Upper lobe of left lung (tissue), 6 donors: ENCODE data around the gene GMIP. TPM values are rescaled to one million over a fixed set of nuclear protein-coding genes. Genes with fewer than 3 reads are reported as not detected.

Experiments used
- ATAC-seq, 2 donors: fragments of 200-7000 bp; cut with Tn5 transposase; one replicate each; pipeline ENCODE4 v1.9.1; 2022; ENCODE audit warnings: mild to moderate bottlenecking in 2 of 2, moderate library complexity in 2 of 2; ENCODE audit not compliant: low FRiP score in 2 of 2
- DNase-seq, 2 donors: peaks; one replicate each; pipeline ENCODE4 v3.0.0-alpha.2; 2019 to 2020
- H3K27ac ChIP-seq, 4 donors: fragments of 200-600 bp; sonication (generic); one replicate each; pipeline ENCODE4 v1.5.1; 2016 to 2019
- H3K27me3 ChIP-seq, 4 donors: fragments of 200-600 bp; sonication (generic); one replicate each; pipeline ENCODE4 v1.5.1; 2017 to 2019
- H3K36me3 ChIP-seq, 4 donors: fragments of 200-600 bp; sonication (generic); one replicate each; pipeline ENCODE4 v1.5.1; 2016 to 2019
- H3K4me1 ChIP-seq, 4 donors: fragments of 200-600 bp; sonication (generic); one replicate each; pipeline ENCODE4 v1.5.1; 2018 to 2019
- H3K4me3 ChIP-seq, 4 donors: fragments of 200-600 bp; sonication (generic); one replicate each; pipeline ENCODE4 v1.5.1; 2017 to 2019; ENCODE audit warnings: mild to moderate bottlenecking in 2 of 4, moderate library complexity in 1 of 4
- H3K9me3 ChIP-seq, 4 donors: fragments of 200-600 bp; sonication (generic); one replicate each; pipeline ENCODE4 v1.5.1; 2018 to 2019
- CTCF ChIP-seq, 6 experiments: fragments of 450-650 bp in 4 of 6; fragments of 200-600 bp in 2 of 6; sonication (generic) in 2 of 6; IDR thresholded peaks; one replicate each; pipeline ENCODE4 v1.5.1; 2016 to 2019; ENCODE audit warnings: antibody characterized with exemption in 6 of 6
- EP300 ChIP-seq, 4 donors: sonication (generic); formaldehyde crosslinking; IDR thresholded peaks; one replicate each; pipeline ENCODE4 v1.5.1; 2017; ENCODE audit warnings: antibody characterized with exemption in 4 of 4, control low read depth in 2 of 4
- POLR2A ChIP-seq, 4 donors: fragments of 450-650 bp; IDR thresholded peaks; one replicate each; pipeline ENCODE4 v1.5.1; 2016 to 2017; ENCODE audit warnings: antibody characterized with exemption in 4 of 4, mild to moderate bottlenecking in 2 of 4
- POLR2AphosphoS5 ChIP-seq, 2 donors: sonication (generic); formaldehyde crosslinking; IDR thresholded peaks; one replicate each; pipeline ENCODE4 v1.5.1; 2017; ENCODE audit warnings: antibody characterized with exemption in 2 of 2
- WGBS, 2 donors: methylation state at CpG; one replicate each; pipeline ENCODE4 v1.1.5; 2017 to 2018; 5-methylcytosine and 5-hydroxymethylcytosine counted together
- total RNA-seq, 6 donors: library from RNA; depleted of rRNA in 4 of 6; stranded (reverse); fragments of >200 nt in 4 of 6; gene quantifications; one replicate each; pipeline versions ENCODE4 v1.1.0 to v1.2.1, GENCODE V29; 2016 to 2021
- donor health status: DM: no; HTN: no; CAD: no; lungs with moderate emphysema.
- donor health status: DM: no; HTN: yes; CAD: no; lungs with severe emphysema.

The GMIP gene
- total RNA-seq, 6 donors from 2014 or later, result 20.8 to 109 (median 49.1) TPM

- DNase-seq, result peak in 1 of 2 donors; percentile 74
- no peak for ATAC-seq
- TF ChIP-seq POLR2AphosphoS5 (IDR thresholded peaks at IDR 0.05), result no peak
- TF ChIP-seq POLR2A (IDR thresholded peaks at IDR 0.05), result no peak
- TF ChIP-seq CTCF (IDR thresholded peaks at IDR 0.05), result no peak
- TF ChIP-seq EP300 (IDR thresholded peaks at IDR 0.05), result no peak
- peaks cover 41 to 93% (median 89%) of the 10 kb centered on the region in 4 donors for H3K36me3 ChIP-seq
- H3K4me3 ChIP-seq, result no peak overlapping the region
- no peaks in the 10 kb centered on the region for H3K9me3 ChIP-seq
- H3K27me3 ChIP-seq, result no peaks in the 10 kb centered on the region
- no peaks in the 10 kb centered on the region for H3K4me1 ChIP-seq
- no peak overlapping the region for H3K27ac ChIP-seq
- WGBS, 2 donors, result 92 to 96% methylated on average over 19 to 20 of the region's 22 CpGs
Measured at GRCh38 chr19:19649580-19649995, 6.1 kb upstream of the GMIP start.

GRCh38 chr19:19649155-19649554 lies 5.7 kb upstream of the GMIP start:
- Histone ChIP-seq H3K4me1 (peaks cover 0 to 2% (median 0%) of the 10 kb centered on the region in 4 donors), H3K27me3 (no peaks in the 10 kb centered on the region), H3K27ac (no peak overlapping the region), H3K4me3 (no peak overlapping the region), H3K9me3 (no peaks in the 10 kb centered on the region), H3K36me3 (peaks cover 37 to 92% (median 84%) of the 10 kb centered on the region in 4 donors)
- ATAC-seq, result no peak
- TF ChIP-seq EP300 (IDR thresholded peaks at IDR 0.05) (no peak), CTCF (IDR thresholded peaks at IDR 0.05) (no peak), POLR2A (IDR thresholded peaks at IDR 0.05) (no peak), POLR2AphosphoS5 (IDR thresholded peaks at IDR 0.05) (no peak)
- WGBS, 2 donors, result 85 to 87% methylated on average over 5 to 6 of the region's 6 CpGs
- no peak for DNase-seq

- no peaks in the 10 kb centered on the region for H3K27me3 ChIP-seq
- ATAC-seq (no peak), DNase-seq (peak in 1 of 2 donors; percentile 77)
- H3K4me3 ChIP-seq, result no peak overlapping the region
- H3K27ac ChIP-seq, result no peak overlapping the region
- no peaks in the 10 kb centered on the region for H3K9me3 ChIP-seq
- H3K36me3 ChIP-seq, result peaks cover 25 to 73% (median 65%) of the 10 kb centered on the region in 4 donors
- TF ChIP-seq CTCF (IDR thresholded peaks at IDR 0.05) (no peak), POLR2AphosphoS5 (IDR thresholded peaks at IDR 0.05) (no peak), EP300 (IDR thresholded peaks at IDR 0.05) (no peak), POLR2A (IDR thresholded peaks at IDR 0.05) (no peak)
- H3K4me1 ChIP-seq, result peaks cover 7 to 17% (median 8%) of the 10 kb centered on the region in 4 donors
- WGBS, 2 donors, result 93 to 95% methylated on average over 7 to 19 of the region's 29 CpGs
Measured at GRCh38 chr19:19647037-19647835, 3.8 kb upstream of the GMIP start.

GRCh38 chr19:19645233-19645870 lies 1.9 kb upstream of the GMIP start:
- WGBS, 2 donors, result 89 to 92% methylated on average over 11 to 15 of the region's 17 CpGs
- no peaks in the 10 kb centered on the region for H3K9me3 ChIP-seq
- ATAC-seq (no peak), DNase-seq (peak in 1 of 2 donors; percentile 65)
- no peak overlapping the region for H3K27ac ChIP-seq
- peaks cover 8 to 24% (median 11%) of the 10 kb centered on the region in 4 donors for H3K4me1 ChIP-seq
- no peak overlapping the region for H3K4me3 ChIP-seq
- H3K27me3 ChIP-seq, result no peaks in the 10 kb centered on the region
- TF ChIP-seq EP300 (IDR thresholded peaks at IDR 0.05), result no peak
- no peak for TF ChIP-seq CTCF (IDR thresholded peaks at IDR 0.05)
- TF ChIP-seq POLR2A (IDR thresholded peaks at IDR 0.05), result no peak
- peaks cover 21 to 57% (median 50%) of the 10 kb centered on the region in 4 donors for H3K36me3 ChIP-seq
